GM12874 (cell line): ENCODE results near the gene AFDN.

Source experiments
- TF ChIP-seq, protein P1 (sequence below): IDR thresholded peaks from 2 replicates; pipeline ENCODE4 v1.5.1; 2011; ENCODE audit warnings: low read depth, mild to moderate bottlenecking, control low read depth, low read length, moderate library complexity; ENCODE audit not compliant: insufficient read depth

AFDN gene

DNA sequence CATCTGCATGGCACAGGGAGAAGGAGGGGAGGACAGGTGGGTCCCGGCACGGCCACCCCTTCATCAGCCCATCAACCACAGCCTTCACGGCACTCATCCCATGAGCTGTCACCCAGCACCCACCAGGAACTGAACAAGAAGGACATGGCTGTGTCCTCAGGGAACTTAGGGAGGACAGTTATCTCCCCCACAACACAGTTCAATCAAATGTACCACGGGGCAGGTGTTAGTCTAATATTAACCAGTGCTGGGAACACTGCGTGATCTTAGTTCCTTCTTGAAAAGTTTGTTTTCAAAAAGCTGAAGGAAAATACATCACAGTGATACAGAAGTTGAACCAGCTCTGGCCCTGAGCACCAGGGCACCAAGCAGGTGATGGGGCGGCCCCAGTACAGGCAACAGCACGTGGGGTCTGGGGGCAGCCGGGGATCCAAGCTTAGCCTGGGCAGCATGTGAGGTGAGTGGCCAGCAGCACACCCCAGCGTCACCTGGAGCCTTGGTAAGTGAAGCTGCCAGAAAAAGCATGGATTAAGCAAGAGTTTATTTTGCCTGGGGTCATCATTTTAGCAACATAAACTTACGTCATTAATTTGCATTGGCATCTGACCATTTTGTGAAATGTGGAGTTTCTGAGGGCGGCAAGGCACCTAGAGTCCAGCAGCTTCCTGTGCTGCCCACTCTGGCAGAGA is 35.5 kb upstream of the AFDN start:
- TF ChIP-seq, protein P1, sequence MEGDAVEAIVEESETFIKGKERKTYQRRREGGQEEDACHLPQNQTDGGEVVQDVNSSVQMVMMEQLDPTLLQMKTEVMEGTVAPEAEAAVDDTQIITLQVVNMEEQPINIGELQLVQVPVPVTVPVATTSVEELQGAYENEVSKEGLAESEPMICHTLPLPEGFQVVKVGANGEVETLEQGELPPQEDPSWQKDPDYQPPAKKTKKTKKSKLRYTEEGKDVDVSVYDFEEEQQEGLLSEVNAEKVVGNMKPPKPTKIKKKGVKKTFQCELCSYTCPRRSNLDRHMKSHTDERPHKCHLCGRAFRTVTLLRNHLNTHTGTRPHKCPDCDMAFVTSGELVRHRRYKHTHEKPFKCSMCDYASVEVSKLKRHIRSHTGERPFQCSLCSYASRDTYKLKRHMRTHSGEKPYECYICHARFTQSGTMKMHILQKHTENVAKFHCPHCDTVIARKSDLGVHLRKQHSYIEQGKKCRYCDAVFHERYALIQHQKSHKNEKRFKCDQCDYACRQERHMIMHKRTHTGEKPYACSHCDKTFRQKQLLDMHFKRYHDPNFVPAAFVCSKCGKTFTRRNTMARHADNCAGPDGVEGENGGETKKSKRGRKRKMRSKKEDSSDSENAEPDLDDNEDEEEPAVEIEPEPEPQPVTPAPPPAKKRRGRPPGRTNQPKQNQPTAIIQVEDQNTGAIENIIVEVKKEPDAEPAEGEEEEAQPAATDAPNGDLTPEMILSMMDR: no peak

DNA sequence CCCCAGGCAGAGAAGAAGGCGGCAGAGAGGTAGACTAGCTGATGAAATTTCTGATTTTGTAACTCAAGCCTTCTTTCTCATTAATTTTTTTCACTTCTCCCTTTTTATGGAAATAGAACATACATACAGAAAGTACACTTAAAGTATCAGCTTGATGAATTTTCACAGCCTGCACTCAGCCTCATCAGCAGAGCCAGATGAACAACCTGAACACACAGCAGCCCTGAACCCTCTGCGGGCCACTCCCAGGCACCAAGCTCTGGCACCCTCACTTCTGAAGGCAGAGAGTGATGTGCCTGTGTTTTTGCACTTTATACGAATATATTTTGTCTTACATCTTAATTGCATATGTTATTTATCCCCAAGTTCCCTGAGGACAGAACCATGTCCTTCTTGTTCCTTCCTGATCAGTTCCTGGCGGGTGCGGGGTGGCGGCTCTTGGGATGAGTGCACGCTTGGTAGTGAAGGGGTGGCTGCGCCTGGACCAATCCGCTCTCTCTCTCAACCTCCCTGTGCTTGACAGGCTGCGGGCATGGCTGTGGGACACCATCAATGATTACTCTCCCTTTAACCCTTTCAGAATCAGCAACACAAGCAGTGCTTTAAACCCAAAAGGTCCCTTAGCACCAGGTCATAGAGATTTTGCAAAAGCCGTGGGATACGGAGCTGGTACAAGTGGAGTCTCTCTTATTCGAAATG is 34.8 kb upstream of the AFDN start:
- TF ChIP-seq, protein P1: no peak

DNA sequence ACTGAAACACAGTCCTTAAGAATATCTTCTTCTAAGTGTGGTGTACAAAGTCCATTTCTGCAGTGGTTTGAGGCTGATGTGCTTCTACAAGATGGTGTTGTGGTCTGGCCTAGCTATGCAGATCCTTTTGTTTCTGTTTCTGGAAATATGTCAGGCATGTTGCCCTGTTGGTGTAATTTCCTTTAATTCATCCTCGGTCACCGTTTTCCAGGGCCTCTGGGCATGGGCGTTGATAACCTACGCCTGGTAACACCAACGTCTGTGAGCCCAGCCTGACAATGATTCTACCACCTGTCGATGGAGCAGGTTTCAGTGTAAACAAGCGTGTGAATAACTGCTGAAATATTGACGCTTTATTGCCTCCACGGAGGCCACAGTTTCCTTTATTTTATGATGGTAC is 33.3 kb upstream of the AFDN start:
- TF ChIP-seq, protein P1: no peak

DNA sequence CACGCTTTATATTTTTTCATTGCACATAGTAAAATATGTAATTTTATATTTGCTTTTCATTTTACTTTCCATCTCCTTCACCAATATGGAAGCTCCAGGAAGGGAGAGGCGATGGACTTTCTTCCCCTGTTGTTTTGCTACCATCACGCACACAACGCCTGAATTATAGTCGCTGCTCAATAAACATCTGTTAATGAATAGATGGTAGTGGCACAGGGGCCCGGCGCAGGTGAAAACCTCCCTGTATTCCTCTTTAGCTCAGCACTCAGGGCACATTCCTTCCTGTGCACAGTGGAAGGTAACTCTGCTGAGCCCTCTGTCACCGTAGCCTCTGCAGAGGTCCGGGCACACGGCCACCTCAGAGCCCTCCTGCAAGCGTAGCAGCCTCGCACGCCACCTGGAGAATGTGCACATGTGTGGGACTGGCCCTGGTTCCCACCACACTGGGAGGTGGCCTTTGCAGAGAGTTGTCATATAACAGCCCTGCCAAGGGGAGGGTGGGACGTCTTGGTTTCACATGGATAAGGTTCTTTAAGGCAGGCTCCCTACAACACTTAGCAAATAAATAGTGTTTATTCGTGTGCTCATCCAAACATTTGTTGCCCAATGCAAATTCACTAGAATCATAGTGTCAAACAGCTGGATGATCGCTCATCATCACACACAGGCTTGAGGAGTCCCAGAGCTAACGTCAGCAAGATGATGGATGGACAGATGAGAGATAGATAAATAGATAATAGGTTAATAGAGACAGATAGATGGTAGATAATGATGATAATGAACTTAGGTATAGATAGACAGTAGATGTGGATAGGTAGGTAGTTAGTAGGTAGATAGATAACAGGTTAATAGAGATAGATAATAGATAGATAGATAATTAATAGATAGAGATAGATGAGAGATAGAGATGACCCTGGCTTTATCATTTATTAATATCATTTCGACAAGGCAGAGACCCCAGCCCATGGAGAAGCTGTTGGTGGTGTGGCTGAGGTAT is 32.3 kb upstream of the AFDN start:
- TF ChIP-seq, protein P1: no peak

DNA sequence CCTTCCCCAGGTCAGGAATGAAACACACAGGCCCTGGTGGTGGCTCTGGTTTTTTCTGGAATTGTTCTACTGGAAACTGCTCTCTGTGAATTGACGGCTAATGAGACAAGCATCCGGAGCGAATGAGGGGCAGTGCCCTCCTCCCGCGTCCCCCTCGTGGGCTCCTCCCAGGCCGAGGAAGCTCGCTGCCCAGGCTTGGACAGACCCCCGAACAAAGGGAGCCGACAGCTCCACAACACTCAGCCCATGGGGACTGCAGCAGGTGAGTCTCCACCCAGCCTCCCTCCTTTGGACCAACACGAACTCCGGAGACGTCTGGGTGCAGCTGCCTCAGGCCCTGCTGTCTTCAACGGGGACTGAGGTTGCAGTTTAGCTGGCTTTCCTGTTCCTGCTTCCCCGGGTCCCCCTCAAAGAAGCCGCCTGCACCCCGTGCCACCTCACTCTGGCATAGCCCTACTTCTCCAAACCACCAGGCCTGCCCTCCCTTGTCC is 31.3 kb upstream of the AFDN start:
- TF ChIP-seq, protein P1: no peak

DNA sequence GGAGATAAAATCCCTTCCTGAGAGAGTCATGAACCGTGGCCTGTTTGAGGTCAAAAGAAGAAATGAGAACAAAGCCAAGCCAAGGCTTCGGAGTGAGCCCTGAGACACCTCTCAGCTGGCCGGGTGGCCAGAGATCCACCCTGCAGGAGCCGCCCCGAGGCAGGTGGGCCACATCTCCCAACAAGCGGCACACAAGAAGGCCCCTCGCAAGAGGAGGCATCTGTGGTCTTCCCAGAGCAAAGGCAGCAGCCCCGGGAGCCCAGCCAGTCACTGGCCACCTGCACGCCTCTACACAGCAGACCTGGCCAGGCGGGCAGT is 30.9 kb upstream of the AFDN start:
- TF ChIP-seq, protein P1: no peak
